GM23248 (cell line): ENCODE results near the gene GRAP2.

ENCODE experiments used
- EZH2 ChIP-seq: fragments of 200-600 bp; sonication (generic); IDR thresholded peaks from 2 replicates; pipeline ENCODE4 v1.6.1; 2018; ENCODE audit warnings: antibody characterized with exemption, mild to moderate bottlenecking; ENCODE audit not compliant: insufficient read depth, poor library complexity, severe bottlenecking
- EZH2phosphoT487 ChIP-seq: fragments of 200-600 bp; sonication (generic); IDR thresholded peaks from 2 replicates; pipeline ENCODE4 v1.6.1; 2018; ENCODE audit warnings: antibody characterized with exemption, moderate library complexity, mild to moderate bottlenecking, low read depth; ENCODE audit not compliant: insufficient read depth

- no peak for TF ChIP-seq EZH2
- TF ChIP-seq EZH2phosphoT487 = no peak
Measured at GRCh38 chr22:39915295-39915726, 14.4 kb downstream of the GRAP2 start.
